HG03175 (cell line): ENCODE data around the gene MTR.

ENCODE experiments used
- ATAC-seq: cut with Tn5 transposase; IDR thresholded peaks from one replicate; pipeline ENCODE4 v1.9.1; 2021; ENCODE audit warnings: mild to moderate bottlenecking, moderate library complexity; ENCODE audit not compliant: unreplicated experiment

MTR gene

GRCh38 chr1:236861560-236862218 lies 66.6 kb downstream of the MTR start:
- ATAC-seq = no peak

- no peak for ATAC-seq
These were observed 67.1 kb downstream of the MTR start for GRCh38 chr1:236862219-236862591.

GRCh38 chr1:236862615-236863211 lies 67.6 kb downstream of the MTR start:
- ATAC-seq = no peak

- ATAC-seq = no peak
These were observed 69.1 kb downstream of the MTR start for GRCh38 chr1:236864211-236864610.

GRCh38 chr1:236864996-236865817 lies 70.1 kb downstream of the MTR start:
- ATAC-seq = no peak

GRCh38 chr1:236865818-236866155 lies 70.7 kb downstream of the MTR start:
- ATAC-seq = no peak

- ATAC-seq = peak; percentile 84
These were observed 73.8 kb downstream of the MTR start for GRCh38 chr1:236868625-236869467.

GRCh38 chr1:236869911-236870310 lies 74.8 kb downstream of the MTR start:
- ATAC-seq = no peak

GRCh38 chr1:236870721-236871120 lies 75.6 kb downstream of the MTR start:
- ATAC-seq = no peak

- no peak for ATAC-seq
These were observed 77.1 kb downstream of the MTR start for GRCh38 chr1:236872075-236872666.

GRCh38 chr1:236875975-236876374 lies 80.9 kb downstream of the MTR start:
- no peak for ATAC-seq

GRCh38 chr1:236877661-236878060 lies 82.6 kb downstream of the MTR start:
- no peak for ATAC-seq

- no peak for ATAC-seq
These were observed 85.1 kb downstream of the MTR start for GRCh38 chr1:236880209-236880608.

- ATAC-seq = no peak
These were observed 87.6 kb downstream of the MTR start for GRCh38 chr1:236882678-236883077.

GRCh38 chr1:236886199-236886598 lies 91.1 kb downstream of the MTR start:
- ATAC-seq = no peak

GRCh38 chr1:236887081-236887480 lies 92.0 kb downstream of the MTR start:
- ATAC-seq = no peak

- ATAC-seq = no peak
These were observed 93.0 kb downstream of the MTR start for GRCh38 chr1:236888126-236888525.

GRCh38 chr1:236888903-236889302 lies 93.8 kb downstream of the MTR start:
- no peak for ATAC-seq

GRCh38 chr1:236890152-236891056 lies 95.3 kb downstream of the MTR start:
- ATAC-seq = no peak
